Skin of body (tissue), 2 donors: Measurements from ENCODE around the gene PLCB2. TPM values are rescaled to one million over a fixed set of nuclear protein-coding genes. Genes with fewer than 3 reads are reported as not detected.

Source experiments
- DNase-seq: peaks from one replicate; lab custom pipeline; 2025; lab: John Stamatoyannopoulos, UW
- total RNA-seq: library from RNA; depleted of rRNA; stranded (reverse); fragments of >200 nt; gene quantifications from one replicate; pipeline ENCODE4 v1.2.3, GENCODE V29; 2014

PLCB2 gene
- total RNA-seq = 5.2 TPM

GRCh38 chr15:40307421-40308211, at the start of gene PLCB2:
PLCB2 (minus strand) TSS chr15:40307935; CDS start chr15:40307672, 263 bp downstream.
- no peak for DNase-seq

- DNase-seq = no peak
Observed at GRCh38 chr15:40357246-40357645, 49.5 kb upstream of the PLCB2 start.

GRCh38 chr15:40355976-40356585, 48.3 kb upstream of the PLCB2 start:
- no peak for DNase-seq

- no peak for DNase-seq
Observed at GRCh38 chr15:40354408-40355171, 46.9 kb upstream of the PLCB2 start.

GRCh38 chr15:40353697-40354096, 46.0 kb upstream of the PLCB2 start:
- no peak for DNase-seq

GRCh38 chr15:40352281-40352901, 44.7 kb upstream of the PLCB2 start:
- DNase-seq = no peak

GRCh38 chr15:40349163-40349562, 41.4 kb upstream of the PLCB2 start:
- DNase-seq = no peak

- no peak for DNase-seq
Observed at GRCh38 chr15:40348474-40348870, 40.7 kb upstream of the PLCB2 start.

- no peak for DNase-seq
Observed at GRCh38 chr15:40347559-40348473, 40.1 kb upstream of the PLCB2 start.

GRCh38 chr15:40346579-40347558, 39.1 kb upstream of the PLCB2 start:
- DNase-seq = no peak

- no peak for DNase-seq
Observed at GRCh38 chr15:40345867-40346578, 38.3 kb upstream of the PLCB2 start.

GRCh38 chr15:40345225-40345866, 37.6 kb upstream of the PLCB2 start:
- DNase-seq = no peak

GRCh38 chr15:40344631-40345120, 36.9 kb upstream of the PLCB2 start:
- no peak for DNase-seq

GRCh38 chr15:40344217-40344616, 36.5 kb upstream of the PLCB2 start:
- no peak for DNase-seq

- DNase-seq = no peak
Observed at GRCh38 chr15:40343512-40343911, 35.8 kb upstream of the PLCB2 start.

- no peak for DNase-seq
Observed at GRCh38 chr15:40342416-40343320, 34.9 kb upstream of the PLCB2 start.
